NOMO-1 treated with dmso at 0.1 percent for 144 hours (cell line): ENCODE results near the gene KNSTRN.

ENCODE experiments used
- DNase-seq: peaks from one replicate; lab custom pipeline; 2025; ENCODE audit not compliant: unreplicated experiment; lab: John Stamatoyannopoulos, UW

KNSTRN gene

DNA sequence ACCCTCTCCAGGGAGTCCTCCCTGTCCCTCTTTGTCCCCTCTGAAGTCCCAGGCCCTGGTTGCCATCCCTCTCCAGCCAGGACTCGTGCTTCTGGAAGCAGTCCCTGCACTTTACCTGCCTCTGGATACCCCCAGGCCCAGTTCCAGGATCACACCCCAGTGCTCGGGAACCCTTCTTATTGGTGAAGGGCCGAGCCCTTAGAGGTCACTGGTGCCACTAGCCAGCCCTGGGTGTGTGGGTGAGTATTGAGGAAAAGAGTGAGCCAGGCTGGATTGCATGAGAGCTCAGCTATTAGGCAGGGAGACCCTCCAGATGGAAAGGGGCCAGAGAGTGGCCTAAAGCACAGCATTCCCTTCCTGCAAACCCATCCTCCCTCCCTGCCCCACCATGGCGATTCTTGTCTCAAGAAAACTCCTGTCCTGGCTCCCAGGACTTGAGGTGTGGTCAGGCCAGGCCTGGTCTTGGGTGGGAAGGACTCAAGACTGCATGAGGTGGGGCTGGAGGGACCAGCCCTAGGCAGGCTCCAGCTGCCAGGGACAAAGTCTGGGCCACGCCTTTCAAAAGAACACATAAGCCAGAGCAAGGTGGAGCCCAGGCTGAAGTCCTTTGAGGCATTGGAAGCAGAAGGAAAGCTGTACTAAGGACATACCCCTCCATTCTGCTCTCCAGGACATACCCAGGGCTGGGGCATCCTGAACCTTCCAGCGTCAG is 36.5 kb upstream of the KNSTRN start:
- no peak for DNase-seq

DNA sequence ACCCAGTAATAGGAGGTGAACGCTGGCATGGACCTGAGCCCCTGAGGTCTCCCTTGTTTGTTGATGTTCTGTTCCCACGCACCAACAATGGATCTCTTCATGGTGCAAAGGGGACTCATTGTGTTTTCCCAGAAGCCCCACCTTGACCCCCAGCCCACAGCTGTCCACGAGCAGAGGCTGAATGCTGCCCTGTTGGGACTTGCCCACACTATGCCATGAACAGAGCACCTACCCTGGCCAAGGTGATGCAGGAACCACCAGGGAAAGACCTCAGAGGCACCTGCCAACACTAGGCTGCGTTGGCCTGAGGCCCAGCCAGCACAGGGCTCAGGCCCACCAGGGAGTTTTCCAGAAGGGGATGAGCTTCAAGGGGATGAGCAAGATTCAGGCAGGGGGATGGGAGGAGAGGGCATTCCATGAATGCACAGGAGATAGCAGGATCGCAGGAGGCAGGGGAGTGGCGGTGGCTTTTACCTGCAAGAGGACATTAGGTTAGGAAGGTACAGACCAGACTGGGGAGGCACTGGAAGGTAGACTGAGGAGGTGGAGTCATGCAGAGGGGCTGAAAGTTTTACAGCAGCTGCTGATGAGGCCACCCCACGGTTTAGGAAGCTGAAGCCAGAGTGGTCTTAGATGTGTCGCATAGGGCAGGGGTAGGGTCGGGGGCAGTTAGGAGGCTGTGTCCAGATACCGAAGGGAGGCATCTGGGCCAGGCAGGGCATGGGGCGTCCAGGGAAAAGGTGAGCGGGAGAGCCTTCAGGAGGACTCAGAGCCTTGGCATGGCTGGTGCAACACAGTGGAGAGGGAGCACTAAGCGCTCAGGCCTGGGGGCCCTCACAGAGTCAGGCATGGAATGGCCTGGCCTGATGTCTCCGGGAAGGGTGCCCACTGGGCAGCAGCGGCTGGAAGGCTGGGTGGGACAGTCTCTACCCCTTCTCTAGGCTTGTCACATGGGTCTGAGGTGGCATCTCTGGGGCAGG is 35.7 kb upstream of the KNSTRN start:
- no peak for DNase-seq

DNA sequence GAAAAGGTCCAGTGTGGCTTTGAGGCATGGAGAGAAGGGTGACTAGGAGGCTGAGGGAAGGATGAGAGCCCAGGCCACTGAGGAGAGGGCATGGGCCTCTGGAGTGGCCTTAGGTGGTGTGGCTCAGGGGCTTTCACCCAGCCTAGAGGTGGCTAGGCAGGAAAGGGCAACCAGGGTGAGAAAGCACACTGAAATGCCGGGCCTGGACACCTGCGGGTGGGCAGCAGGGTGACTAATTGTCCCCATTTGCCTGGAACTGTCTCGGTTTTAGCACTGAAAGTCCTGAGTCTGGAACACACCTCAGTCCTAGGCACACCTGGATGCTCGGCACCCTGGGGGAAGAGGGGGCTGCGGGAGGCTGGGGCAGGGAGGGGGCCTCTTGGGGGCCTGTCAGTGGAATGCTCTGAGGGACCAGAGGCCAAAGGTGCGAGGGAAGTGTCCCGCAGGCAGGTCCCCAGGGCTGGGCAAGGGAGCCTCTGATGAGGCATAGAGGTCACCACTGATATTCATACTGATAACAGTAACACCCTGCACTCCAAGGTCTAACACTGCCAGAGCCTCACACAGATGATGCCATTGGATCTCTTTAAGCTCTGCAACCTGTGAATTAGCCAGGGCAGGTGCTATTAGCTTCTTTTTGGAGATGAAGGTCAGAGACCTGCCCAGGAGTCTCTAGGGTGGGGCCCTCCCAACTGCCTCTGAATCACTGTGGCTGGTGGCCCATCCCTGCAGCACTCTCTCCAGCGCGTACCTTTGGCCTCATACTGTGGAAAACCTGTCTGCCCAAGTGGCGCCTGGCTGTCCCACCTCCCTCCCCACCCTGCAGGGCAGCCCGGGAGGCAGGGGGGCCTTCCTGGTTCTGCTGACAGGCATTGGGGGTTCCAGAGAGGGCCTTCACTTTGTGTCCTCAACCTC is 34.7 kb upstream of the KNSTRN start:
- no peak for DNase-seq

DNA sequence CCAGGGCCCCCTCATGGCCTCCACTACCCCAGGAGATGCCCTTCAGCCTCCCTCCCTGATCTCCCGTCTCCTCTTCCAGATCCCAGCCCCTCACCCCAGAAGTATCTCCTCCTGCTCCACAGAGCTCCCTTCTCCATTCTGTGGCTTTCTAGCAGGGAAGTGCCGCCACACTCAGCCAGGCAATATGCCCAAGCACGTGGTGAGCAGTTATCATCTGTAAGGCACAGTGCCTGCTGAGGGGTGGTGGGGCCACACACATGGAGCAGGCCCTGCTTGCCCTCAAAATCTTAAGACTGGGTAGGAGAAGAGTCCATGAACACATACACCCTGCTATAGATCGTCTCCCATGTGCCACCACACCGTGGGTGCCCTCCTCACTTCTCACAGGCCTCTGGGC is 34.0 kb upstream of the KNSTRN start:
- no peak for DNase-seq

DNA sequence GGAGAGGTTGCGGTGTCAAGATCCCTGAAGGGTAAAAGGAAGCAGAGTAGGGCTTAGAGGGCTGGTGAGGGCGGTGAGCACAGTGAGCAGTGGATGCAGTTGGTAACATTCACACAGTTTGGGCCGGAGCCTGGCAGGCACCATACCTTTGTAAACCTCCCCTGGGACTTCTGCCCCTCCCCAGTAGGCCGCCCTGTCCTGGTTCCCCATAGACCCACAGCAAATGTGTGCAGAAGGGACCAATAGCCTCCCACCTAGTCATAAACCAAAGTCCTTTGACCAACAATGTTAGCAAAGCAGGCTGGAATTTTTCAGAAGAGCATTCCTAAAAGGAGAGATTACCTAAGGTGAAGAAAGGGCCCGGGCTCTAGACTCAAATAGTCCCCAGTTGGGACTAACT is 33.4 kb upstream of the KNSTRN start:
- no peak for DNase-seq

DNA sequence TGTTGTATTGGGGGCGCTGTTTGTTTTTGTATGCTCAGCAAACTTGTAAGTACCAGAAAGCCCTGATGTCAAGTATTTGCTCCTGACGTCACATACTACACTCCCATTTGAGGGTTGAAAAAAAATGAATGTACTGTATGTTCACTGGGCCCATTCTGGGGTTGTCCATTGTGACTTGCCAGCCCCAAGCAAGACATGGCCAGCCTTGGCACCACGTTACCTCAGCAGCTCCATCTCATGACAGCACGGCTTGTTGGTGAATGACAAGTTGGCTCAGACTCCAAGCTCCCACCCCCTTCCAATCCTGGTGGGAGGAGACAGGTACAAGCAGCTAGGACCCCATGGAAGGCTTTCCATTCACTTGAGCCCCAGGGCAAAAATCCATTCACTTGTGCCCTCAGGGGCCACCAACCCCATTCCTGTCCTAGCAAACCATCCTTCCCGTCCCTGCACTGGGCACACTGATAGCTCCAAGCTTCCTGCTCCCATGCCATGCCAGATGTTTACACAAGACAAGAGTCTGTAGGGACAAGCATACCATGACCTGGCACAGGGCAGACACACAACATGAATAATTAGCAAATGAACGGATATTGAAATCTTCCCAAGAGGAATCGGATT is 30.1 kb upstream of the KNSTRN start:
- no peak for DNase-seq

DNA sequence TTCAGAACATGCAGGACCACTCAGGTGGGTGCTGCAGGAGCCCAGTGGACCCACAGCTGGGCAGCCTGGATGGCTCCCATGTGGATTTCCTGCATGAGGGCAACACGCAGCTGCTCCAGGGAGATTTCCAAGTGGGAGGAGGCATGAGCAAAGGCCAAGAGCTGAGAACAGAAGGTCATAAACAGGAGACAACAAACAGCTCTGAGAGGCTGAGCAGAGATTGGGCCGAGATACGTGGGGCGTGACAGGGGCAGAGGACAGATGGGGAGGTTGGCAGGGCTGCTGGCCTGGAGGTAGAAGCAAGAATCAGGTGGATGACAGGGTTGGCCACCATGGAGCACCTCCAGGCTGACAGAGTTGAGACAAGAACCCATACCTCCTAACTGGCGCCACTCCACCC is 28.8 kb upstream of the KNSTRN start:
- DNase-seq: no peak

DNA sequence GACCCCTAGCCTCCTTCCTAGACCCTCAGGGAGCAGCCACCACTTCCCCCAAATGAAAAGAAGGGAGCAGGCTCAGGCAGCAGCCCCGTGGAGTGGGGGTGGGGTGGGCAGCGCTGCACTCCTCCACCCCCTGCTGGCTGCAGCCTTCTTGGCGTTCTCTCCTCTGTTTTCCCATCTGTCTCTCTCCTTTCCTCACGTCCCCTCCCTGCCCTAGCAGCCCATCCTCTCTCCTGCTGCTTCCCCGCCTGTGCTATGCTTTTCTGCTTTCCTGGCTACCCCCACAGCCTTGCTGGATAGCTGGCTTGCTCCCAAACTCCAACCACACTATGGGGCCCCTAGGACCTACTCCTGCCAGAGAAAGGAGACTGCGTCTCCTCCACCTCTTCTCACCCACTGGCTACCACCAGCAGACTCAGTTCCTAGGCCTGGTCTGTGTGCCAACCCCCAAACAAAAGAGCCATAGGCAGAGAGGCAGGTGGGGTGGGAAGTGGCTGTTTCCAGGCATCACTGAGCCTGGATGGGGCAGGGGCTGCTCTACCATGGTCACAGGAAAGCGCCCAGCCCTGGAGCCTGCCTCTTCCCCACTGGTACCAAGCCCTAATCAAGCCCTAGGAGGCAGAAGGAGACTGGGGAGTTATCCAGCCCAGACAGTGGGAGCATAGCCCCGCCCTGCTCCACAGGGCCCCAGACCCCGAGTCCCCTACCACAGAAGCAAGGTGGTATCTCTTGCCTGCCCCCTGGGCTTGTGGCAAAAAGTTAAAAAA is 27.9 kb upstream of the KNSTRN start:
- DNase-seq: peak; percentile 20

DNA sequence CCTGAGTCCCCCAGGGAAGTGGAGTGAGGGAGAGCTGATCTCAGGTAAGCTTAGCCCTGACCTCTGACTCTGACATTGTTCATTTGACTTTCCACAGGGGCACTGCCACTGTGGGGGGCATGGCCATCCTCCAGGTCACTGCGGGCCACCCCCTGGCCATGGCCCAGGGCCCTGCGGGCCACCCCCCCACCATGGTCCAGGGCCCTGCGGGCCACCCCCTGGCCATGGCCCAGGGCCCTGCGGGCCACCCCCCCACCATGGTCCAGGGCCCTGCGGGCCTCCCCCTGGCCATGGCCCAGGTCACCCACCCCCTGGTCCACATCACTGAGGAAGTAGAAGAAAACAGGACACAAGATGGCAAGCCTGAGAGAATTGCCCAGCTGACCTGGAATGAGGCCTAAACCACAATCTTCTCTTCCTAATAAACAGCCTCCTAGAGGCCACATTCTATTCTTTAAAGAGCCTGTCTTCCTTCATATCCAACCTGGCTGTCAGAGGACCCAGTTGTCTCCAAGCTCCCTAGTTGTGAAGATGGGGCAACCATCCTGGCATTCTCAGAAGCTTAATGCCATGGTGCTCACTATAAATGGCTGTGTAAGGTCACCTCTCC is 26.4 kb upstream of the KNSTRN start:
- DNase-seq: no peak

DNA sequence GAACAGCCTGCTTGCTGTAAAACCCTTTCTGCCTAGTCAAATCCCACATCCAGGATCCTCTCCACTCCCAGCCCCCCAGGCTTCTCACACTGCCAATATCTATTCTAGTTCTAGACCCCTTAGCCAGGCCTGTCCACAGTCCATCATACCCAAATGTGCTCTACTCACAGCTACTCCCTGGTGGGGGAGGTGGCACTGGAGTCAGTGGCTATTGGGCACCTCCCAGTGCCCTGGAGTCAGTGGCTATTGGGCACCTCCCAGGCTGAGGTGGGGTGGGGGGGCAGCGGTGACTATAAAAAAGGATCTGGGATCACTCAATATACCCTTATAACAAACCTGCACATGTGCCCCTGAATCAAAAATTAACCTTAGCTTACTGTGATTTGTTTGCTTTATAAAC is 25.3 kb upstream of the KNSTRN start:
- no peak for DNase-seq

DNA sequence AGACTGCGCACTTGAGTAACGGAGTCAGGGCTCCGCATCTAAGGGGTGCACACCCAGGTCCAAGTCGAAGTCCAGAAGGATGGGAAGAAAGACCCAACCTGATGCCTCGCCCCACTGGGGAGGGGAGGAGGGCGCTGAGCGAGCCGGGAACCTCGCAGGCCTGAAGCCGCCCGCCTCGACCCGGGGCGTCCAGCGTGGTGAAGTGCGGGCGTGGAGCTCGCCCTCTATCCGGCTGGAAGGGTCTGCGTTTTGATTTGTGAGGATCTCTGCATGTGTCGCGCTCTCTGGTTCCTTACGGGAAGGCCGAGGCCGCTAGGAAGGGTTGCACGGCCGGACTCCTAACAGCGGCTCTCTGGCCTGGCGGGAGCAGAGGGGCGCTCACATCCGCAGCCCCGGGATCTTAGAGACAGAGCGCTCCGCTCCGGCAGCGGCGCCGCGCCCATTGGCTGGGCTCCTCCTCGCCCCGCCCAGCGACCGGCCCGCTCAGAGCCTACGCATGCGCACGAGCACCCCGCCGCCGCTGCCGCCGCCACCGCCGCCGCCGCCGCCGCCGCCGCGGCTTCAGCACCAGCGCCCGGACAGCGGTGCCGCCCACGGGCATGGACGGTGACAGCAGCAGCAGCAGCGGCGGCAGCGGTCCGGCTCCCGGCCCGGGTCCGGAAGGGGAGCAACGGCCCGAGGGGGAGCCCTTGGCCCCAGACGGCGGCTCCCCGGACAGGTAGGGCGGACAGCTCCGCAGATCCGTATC is 24.6 kb upstream of the KNSTRN start, which contains the start of gene DISP2:
Gene DISP2, plus strand, starts transcription at position 497 of the 748 bp plus-strand sequence. Its CDS starts 103 bp downstream, at position 600.
- DNase-seq: peak; percentile 77

DNA sequence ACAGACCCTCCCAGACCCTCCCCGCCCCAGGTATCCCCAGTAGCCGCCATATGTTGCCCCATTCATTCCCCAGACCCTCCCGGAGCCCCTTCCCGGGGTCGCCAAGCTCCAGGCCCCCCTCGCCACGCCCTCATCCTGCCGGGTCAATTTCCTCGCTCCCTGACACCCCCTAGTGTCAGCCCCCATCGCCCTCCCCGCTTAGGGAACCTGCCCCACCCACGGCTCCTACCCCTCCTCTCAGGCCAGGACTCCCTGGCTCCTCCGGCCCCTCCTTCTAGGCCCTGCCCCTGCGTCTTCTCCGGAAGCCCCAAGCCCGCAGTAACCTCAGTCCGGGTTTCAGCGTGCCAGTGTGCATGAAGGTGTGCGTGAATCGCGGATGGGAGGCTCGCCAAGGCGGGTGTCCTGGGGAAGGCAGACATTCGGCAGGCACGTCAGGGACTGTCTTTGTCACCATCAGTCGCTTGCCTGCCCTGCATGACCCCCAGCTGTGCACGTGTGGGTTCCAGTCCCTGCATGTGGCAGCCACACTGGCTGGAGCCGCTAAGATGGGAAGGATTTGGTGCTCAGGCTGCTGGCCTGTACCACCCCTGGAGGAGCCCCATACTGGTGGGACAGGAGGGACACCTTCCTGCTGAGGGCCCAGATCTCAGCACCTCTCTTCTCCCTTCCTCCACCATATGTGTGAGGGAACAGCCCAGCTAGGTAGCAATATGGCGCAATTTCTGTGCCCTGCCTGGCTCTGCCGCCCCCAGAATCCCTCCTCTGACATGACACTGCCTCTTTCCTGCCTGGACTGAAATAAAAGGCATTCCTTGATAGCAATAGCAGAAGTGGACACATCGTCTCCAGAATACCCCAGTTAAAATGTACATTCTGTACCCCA is 23.8 kb upstream of the KNSTRN start:
- no peak for DNase-seq

DNA sequence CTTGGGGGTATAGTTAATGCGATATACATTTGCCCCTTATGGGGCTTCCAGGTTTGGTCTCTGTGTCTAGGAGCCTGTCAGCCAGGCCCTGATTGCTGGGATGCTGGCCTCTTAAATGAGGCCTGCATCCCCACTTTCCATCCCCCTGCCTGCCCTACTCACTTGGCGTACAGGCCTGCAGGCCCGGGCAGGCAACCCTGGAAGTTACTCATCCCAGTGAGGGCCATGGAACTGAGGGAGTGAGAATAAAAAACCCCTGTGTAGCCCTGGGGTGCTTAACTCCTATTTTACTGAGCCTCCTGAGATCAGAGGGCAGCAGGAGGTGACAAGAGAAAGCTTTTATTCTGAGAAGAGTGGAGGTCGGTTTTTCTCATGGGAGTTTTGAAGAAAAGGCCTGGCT is 22.5 kb upstream of the KNSTRN start:
- no peak for DNase-seq

DNA sequence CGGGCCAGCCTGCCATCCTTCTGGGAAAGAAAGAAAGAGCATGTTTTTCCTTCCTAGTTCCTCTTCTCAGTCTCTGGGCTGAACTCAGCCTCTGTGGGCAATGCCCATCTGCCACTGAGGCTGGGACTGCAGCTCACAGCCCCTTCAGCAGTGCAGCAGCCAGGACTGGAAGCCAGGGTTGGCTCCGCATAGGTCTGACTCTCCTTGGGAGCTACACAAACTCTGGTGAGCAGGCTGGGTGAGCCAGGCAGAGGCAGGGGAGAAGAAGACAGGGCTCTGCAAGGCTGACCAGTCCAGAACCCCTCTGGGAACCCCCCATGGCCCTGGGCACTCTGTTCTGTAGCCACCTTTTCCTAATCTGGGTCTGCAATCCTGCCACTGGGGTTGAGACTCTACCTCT is 20.9 kb upstream of the KNSTRN start:
- no peak for DNase-seq

DNA sequence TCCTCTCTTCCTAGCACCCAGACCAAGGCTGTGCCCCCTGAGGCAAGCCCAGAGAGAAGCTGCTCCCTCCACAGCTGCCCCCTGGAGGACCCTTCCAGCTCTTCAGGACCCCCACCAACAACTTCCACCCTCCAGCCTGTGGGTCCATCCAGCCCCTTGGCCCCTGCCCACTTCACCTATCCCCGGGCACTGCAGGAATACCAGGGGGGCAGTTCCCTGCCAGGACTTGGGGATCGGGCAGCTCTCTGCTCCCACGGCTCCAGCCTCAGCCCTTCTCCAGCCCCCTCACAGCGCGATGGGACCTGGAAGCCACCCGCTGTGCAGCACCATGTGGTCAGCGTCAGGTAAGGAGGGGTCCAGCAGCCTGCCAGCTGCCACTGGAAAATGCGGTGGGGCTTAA is 18.9 kb upstream of the KNSTRN start:
- DNase-seq: no peak

DNA sequence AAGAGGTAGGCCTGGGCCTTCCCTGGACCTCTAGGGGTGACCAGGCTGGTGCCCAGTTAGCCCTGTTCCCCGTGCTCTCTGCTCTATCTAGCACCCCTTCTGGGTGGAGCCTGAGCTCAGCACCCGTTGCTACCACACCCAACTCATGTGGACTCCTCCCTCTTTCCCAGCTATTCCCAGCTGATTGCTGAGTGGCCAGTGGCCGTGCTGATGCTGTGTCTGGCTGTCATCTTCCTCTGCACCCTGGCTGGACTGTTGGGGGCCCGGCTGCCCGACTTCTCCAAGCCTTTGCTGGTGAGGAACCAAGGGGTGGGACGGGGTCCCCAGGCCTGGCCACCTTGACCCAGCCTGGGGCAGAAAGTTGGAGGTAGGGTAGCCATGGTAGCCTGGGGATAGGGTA is 18.3 kb upstream of the KNSTRN start:
- no peak for DNase-seq

DNA sequence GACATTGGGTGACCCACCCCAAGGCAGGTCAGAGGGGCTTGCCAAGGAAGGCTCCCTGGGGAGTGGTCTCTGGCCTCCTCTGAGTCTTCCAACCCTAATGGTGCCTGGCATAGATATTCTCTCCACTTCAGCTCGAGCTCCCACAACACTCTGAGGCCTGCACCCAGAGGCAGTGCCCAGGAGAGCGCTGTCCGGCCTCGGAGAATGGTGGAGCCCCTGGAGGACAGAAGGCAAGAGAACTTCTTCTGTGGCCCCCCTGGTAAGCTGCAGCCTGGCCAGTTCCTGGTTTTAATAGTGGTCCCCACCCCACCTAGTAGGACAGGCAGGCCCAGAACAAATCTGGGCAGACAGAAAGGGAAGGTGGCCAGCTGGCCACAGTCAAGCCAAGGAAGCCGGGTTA is 17.5 kb upstream of the KNSTRN start:
- no peak for DNase-seq
